OCI-LY7 (cell line): ENCODE results near the gene GALNTL6. TPM values are rescaled to one million over a fixed set of nuclear protein-coding genes. Genes with fewer than 3 reads are reported as not detected.

Experiments used
- BruUV-seq: library from RNA; stranded (reverse); fragments of 400-500 nt; replicated peaks from 2 replicates; lab custom pipeline; 2021; lab: Mats Ljungman, UMichigan
- CTCF ChIA-PET: fragments of 300-600 bp; sonication (Branson Sonifier 250); formaldehyde crosslinking; loops from one replicate; lab custom pipeline; 2022; ENCODE audit warnings: antibody characterized with exemption; ENCODE audit not compliant: unreplicated experiment; lab: Charles Lee
- POLR2A ChIA-PET: fragments of 300-600 bp; sonication (Branson Sonifier 250); formaldehyde crosslinking; loops from one replicate; lab custom pipeline; 2022; ENCODE audit warnings: antibody characterized with exemption; lab: Charles Lee
- DNase-seq: peaks from one replicate; pipeline ENCODE4 v3.0.0-alpha.2; 2015; ENCODE audit warnings: low spot score
- H2AFZ ChIP-seq: fragments of 200-600 bp; sonication (generic), shearing (Covaris generic); 2 replicates; pipeline ENCODE4 v1.6.1; 2014; ENCODE audit warnings: mild to moderate bottlenecking, antibody characterized with exemption, low read length, moderate library complexity
- H3K27ac ChIP-seq: fragments of 200-600 bp; sonication (generic); 2 replicates; pipeline ENCODE4 v1.5.1; 2014; ENCODE audit warnings: mixed run types, low read depth, mild to moderate bottlenecking, moderate library complexity, low read length, inconsistent platforms; ENCODE audit not compliant: poor library complexity, severe bottlenecking
- H3K36me3 ChIP-seq: fragments of 200-600 bp; sonication (generic); 2 replicates; pipeline ENCODE4 v1.6.1; 2014; ENCODE audit warnings: mild to moderate bottlenecking, antibody characterized with exemption, low read length, moderate library complexity, mixed read lengths; ENCODE audit not compliant: insufficient read depth
- H3K4me1 ChIP-seq: fragments of 200-600 bp; sonication (generic); 2 replicates; pipeline ENCODE4 v1.5.1; 2014; ENCODE audit warnings: mild to moderate bottlenecking, low read length; ENCODE audit not compliant: insufficient read depth, poor library complexity, severe bottlenecking
- H3K4me2 ChIP-seq: fragments of 200-600 bp; sonication (generic); 2 replicates; pipeline ENCODE4 v1.6.1; 2014; ENCODE audit warnings: mild to moderate bottlenecking, low read length
- H3K4me3 ChIP-seq: fragments of 200-600 bp; sonication (generic); 2 replicates; pipeline ENCODE4 v1.5.1; 2014; ENCODE audit warnings: mild to moderate bottlenecking, low read depth, low read length; ENCODE audit not compliant: poor library complexity, severe bottlenecking
- H3K79me2 ChIP-seq: fragments of 200-600 bp; sonication (generic); 2 replicates; pipeline ENCODE4 v1.6.1; 2016; ENCODE audit warnings: low read depth, mild to moderate bottlenecking, low read length, moderate library complexity, mixed read lengths; ENCODE audit not compliant: insufficient read depth
- H3K9me2 ChIP-seq: fragments of 200-600 bp; sonication (generic); 2 replicates; pipeline ENCODE4 v1.6.1; 2016; ENCODE audit warnings: mild to moderate bottlenecking, low read length, mixed read lengths; ENCODE audit not compliant: insufficient read depth
- H3K9me3 ChIP-seq: fragments of 200-600 bp; sonication (generic); 2 replicates; pipeline ENCODE4 v1.6.1; 2014; ENCODE audit warnings: mild to moderate bottlenecking, mixed run types, low read length, mixed read lengths
- H4K20me1 ChIP-seq: fragments of 200-600 bp; sonication (generic); 2 replicates; pipeline ENCODE4 v1.6.1; 2014; ENCODE audit warnings: mild to moderate bottlenecking, antibody characterized with exemption, low read length, moderate library complexity, mixed read lengths; ENCODE audit not compliant: insufficient read depth
- EZH2phosphoT487 ChIP-seq: fragments of 200-600 bp; sonication (generic); IDR thresholded peaks from 2 replicates; pipeline ENCODE4 v1.6.1; 2018; ENCODE audit warnings: low read depth, borderline replicate concordance, mild to moderate bottlenecking, mixed run types, antibody characterized with exemption, low read length, moderate library complexity, mixed read lengths
- intact Hi-C: fragments of 100-400 bp; cut with micrococcal nuclease; formaldehyde crosslinking; loops from one replicate; pipeline ENCODE4 v1.10.0; 2022; ENCODE audit not compliant: unreplicated experiment
- total RNA-seq, 2 experiments: library from RNA; depleted of rRNA in 1 of 2; stranded (reverse); fragments of >200 nt in 1 of 2; shearing (Covaris generic) in 1 of 2; gene quantifications; 2 replicates each; pipeline ENCODE4 v1.2.3, GENCODE V29; 2014 to 2022
- TF ChIP-seq, protein P1 (sequence below): fragments of 200-600 bp; sonication (generic); conservative IDR thresholded peaks from 2 replicates; pipeline ENCODE4 v1.5.1; 2014; ENCODE audit warnings: mild to moderate bottlenecking, antibody characterized with exemption, low read length, moderate library complexity, mixed read lengths

The GALNTL6 gene
- total RNA-seq, 2 experiments from 2014 or later = not detected

- no peak for DNase-seq
- intact Hi-C loops = no loop called here
- no peaks in the 10 kb centered on the region for H4K20me1 ChIP-seq
- no peaks in the 10 kb centered on the region for H3K9me3 ChIP-seq
- H3K79me2 ChIP-seq = no peaks in the 10 kb centered on the region
- CTCF ChIA-PET = no interaction called here
- no peaks in the 10 kb centered on the region for H3K4me1 ChIP-seq
- TF ChIP-seq EZH2phosphoT487 = no peak
- TF ChIP-seq, protein P1, sequence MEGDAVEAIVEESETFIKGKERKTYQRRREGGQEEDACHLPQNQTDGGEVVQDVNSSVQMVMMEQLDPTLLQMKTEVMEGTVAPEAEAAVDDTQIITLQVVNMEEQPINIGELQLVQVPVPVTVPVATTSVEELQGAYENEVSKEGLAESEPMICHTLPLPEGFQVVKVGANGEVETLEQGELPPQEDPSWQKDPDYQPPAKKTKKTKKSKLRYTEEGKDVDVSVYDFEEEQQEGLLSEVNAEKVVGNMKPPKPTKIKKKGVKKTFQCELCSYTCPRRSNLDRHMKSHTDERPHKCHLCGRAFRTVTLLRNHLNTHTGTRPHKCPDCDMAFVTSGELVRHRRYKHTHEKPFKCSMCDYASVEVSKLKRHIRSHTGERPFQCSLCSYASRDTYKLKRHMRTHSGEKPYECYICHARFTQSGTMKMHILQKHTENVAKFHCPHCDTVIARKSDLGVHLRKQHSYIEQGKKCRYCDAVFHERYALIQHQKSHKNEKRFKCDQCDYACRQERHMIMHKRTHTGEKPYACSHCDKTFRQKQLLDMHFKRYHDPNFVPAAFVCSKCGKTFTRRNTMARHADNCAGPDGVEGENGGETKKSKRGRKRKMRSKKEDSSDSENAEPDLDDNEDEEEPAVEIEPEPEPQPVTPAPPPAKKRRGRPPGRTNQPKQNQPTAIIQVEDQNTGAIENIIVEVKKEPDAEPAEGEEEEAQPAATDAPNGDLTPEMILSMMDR = no peak
- BruUV-seq = no TSS peak
- H3K9me2 ChIP-seq = no peaks in the 10 kb centered on the region
- H3K4me3 ChIP-seq = no peak overlapping the region
- H3K36me3 ChIP-seq = no peaks in the 10 kb centered on the region
- no peak overlapping the region for H2AFZ ChIP-seq
- no peak overlapping the region for H3K4me2 ChIP-seq
- POLR2A ChIA-PET = interaction anchor here (1.4 kb wide), 1 partner anchor 15 kb away, joined by 4 read pairs; no protein-coding TSS in a partner anchor
- H3K27ac ChIP-seq = no peak overlapping the region
Measured at GRCh38 chr4:172992648-172993378, 1179.6 kb downstream of the GALNTL6 start.

GRCh38 chr4:172995161-172995560 is 1182.0 kb downstream of the GALNTL6 start:
- no peak overlapping the region for H3K4me2 ChIP-seq
- no peak overlapping the region for H3K4me3 ChIP-seq
- H3K27ac ChIP-seq = no peak overlapping the region
- intact Hi-C loops = no loop called here
- no peak for DNase-seq
- BruUV-seq = no TSS peak
- TF ChIP-seq EZH2phosphoT487 = no peak
- TF ChIP-seq, protein P1 = no peak
- ChIA-PET POLR2A (interaction anchor here (0.5 kb wide), 1 partner anchor 1984 kb away, joined by 4 read pairs; no protein-coding TSS in a partner anchor), CTCF (no interaction called here)
- H3K4me1 ChIP-seq = no peaks in the 10 kb centered on the region
- no peaks in the 10 kb centered on the region for H3K9me3 ChIP-seq
- H4K20me1 ChIP-seq = no peaks in the 10 kb centered on the region
- H3K36me3 ChIP-seq = no peaks in the 10 kb centered on the region
- H3K79me2 ChIP-seq = no peaks in the 10 kb centered on the region
- H3K9me2 ChIP-seq = 0 out of 2 replicates have a peak, but pooled peaks cover 1% of the 10 kb centered on the region
- no peak overlapping the region for H2AFZ ChIP-seq

DNA sequence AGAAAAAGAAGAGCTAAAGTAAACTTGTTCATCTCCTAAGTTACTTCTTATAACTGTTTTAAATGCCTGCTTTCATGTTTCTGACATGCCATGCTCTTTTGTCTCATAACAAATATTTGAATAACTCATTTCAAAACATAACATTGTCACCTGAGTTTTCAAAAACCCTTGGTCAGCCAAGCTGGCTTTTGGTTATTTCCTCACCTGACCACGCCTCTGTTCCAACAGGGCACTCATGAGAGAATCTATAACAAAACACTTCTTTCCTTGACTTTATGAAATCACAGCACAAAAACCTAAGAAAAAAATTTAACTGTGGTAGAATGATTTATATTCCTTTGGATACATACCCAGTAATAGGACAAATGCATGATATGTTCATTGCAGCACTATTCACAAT is 1182.5 kb downstream of the GALNTL6 start:
- Histone ChIP-seq H3K4me2 (no peak overlapping the region), H2AFZ (no peak overlapping the region), H3K36me3 (no peaks in the 10 kb centered on the region), H3K79me2 (no peaks in the 10 kb centered on the region), H3K27ac (no peak overlapping the region), H3K4me3 (no peak overlapping the region), H3K4me1 (no peaks in the 10 kb centered on the region), H3K9me3 (no peaks in the 10 kb centered on the region), H4K20me1 (no peaks in the 10 kb centered on the region), H3K9me2 (0 out of 2 replicates have a peak, but pooled peaks cover 4% of the 10 kb centered on the region)
- BruUV-seq = no TSS peak
- CTCF ChIA-PET = no interaction called here
- intact Hi-C loops = no loop called here
- no peak for DNase-seq
- TF ChIP-seq, protein P1 = no peak
- TF ChIP-seq EZH2phosphoT487 = no peak
- POLR2A ChIA-PET = interaction anchor here (0.5 kb wide), 1 partner anchor 1985 kb away, joined by 4 read pairs; no protein-coding TSS in a partner anchor
